GM18499 (cell line): Measurements from ENCODE around the gene TMOD3.
"Not testable (repeated sequence)": the region's sequence is repeated elsewhere in the genome, so short reads cannot be mapped to it uniquely, and the experiment has no call there.

ENCODE experiments used
- ATAC-seq: cut with Tn5 transposase; IDR thresholded peaks from one replicate; pipeline ENCODE4 v1.9.1; 2021; ENCODE audit warnings: moderate number of reproducible peaks; ENCODE audit not compliant: insufficient read depth, unreplicated experiment

The TMOD3 gene

DNA sequence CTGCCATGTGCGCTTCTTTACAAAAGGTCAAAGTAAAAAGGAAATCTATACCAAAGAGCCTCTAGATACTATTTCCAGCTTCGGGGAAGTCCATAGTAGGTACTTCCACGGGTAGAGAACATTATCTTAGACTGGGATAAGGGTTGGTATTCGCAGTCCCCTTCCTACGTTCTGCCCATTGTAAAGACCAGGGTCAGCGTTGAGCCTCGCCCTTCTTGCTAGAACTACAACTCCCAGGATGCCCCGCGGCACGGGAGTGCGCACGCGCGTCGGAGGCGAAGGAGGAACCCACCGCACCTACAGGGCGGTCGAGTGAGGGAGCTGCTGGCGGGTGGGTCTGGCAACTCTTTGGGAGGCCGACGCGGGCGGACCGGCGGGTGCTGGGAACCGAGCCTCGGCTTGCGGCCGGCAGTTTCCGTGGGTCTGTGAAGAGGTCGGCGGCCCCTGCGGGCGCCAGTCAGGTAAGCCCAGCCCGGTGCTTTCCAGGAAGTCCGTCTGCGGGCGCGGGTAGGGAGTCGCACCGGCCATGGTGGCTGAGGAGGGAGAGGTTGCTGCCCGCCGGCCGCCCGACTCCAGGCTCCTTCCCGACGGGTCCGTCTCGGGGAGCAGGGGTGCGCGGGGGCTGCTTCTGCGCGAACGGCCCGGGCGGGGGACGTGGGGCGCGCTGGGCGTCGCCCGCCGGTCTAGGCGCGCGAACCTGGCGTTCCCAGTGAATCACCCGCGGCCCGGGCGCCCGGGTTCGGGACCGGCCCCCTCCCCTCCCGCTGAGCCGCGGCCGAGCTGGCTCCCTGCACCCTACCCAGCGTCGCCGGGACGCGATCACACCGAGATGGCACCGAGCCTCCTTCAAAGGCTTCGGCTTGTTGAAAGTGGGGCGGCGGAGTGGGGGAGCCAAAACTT, at the start of gene TMOD3:
Gene TMOD3, plus strand, starts transcription at position 278 of the 900 bp plus-strand sequence. CDS start 33,232 bp downstream, outside the sequence.
- ATAC-seq, result no peak

GRCh38 chr15:51780636-51781035, 48.8 kb upstream of the TMOD3 start:
- no peak for ATAC-seq

GRCh38 chr15:51781506-51781905, 47.9 kb upstream of the TMOD3 start:
- no peak for ATAC-seq

- no peak for ATAC-seq
Observed at GRCh38 chr15:51782357-51782896, 47.0 kb upstream of the TMOD3 start.

- ATAC-seq, result no peak
Observed at GRCh38 chr15:51783967-51784366, 45.5 kb upstream of the TMOD3 start.

DNA sequence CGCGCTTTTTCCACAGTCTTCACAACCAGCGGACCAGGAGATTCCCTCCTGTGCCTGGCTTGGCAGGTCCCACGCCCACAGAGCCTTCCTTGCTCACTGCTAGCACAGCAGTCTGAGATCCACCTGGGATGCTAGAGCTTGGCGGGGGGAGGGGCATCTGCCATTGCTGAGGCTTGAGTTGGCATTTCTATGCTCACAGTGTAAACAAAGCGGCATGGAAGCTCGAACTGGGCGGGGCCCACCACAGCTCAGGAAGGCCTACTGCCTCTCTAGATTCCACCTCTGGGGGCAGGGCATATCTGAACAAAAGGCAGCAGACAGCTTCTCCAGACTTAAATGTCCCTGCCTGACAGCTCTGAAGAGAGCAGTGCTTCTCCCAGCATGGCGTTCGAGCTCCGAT, 42.3 kb upstream of the TMOD3 start:
- not testable (repeated sequence) for ATAC-seq

GRCh38 chr15:51792474-51792873, 37.0 kb upstream of the TMOD3 start:
- ATAC-seq, result not testable (repeated sequence)

GRCh38 chr15:51793521-51794305, 35.7 kb upstream of the TMOD3 start:
- ATAC-seq, result no peak

DNA sequence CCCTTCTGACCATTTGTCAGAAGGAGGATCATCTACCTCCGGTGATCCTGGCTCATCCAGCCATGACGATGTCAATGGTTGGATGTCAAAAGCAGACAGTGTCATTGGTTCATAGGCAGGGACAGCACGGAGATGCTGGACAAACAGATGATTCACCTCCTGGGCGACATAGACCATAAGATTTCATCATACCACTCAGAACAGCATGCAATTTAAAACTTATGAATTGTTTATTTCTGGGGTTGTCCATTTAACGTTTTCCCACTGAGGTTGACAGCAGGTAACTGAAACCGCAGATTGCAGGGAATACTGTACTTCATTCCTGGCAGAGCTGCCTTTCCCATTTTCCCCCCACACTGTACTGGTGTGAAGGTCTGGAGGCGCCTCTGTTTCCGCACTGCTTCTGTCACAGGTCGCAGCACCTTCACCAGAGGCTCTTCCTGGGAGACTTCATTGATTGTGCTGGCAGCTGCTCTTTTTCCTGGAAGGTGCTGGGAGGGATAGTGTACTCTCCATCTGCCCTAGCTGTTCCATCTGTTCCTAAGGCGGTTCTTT, 32.5 kb upstream of the TMOD3 start:
- ATAC-seq, result no peak

GRCh38 chr15:51798281-51798680, 31.2 kb upstream of the TMOD3 start:
- ATAC-seq, result no peak

DNA sequence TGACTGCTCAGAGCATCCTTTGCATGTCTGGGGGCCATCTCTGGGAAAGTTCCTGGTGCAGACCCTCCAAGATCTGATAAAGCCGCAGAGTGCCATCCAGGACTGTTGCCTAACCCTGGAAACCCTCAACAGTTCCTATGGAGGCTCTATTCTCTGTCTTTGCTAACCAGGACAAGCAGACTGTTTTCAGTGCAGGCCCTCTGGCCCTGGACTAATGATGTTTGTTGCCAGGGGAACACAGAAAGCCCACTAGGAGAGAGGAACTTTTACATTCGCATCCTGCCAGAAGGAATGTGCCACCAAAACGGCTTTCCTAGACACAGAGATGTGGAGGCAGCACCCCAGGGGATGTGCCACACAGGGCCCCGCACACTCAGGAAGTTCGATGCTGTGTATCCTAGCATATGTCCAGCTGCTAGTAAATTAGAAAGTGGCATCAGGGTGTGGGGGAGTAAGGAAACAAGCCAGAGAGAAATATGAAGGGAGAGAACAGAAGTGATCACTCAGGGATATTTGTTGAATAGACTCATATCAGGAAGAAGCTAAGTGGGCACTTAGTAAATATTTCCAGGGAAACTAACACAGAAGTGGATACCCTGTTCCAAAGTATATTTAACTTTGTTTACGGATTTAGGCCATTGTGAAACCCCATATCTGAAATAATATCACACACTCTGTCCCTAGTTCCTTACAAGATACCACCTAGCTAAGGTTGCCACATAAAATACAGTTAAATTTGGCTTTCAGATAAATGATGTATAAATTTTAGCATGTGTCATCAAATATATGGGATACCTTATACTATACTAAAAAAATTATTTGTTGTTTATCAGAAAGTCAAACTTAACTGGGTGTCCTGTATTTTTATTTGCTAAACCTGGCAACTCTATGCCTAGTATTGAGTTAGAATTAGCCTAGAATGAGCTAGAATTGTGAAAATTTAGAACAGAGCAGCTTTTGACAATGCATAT, 29.9 kb upstream of the TMOD3 start:
- ATAC-seq, result no peak

- no peak for ATAC-seq
Observed at GRCh38 chr15:51801391-51801835, 28.0 kb upstream of the TMOD3 start.

DNA sequence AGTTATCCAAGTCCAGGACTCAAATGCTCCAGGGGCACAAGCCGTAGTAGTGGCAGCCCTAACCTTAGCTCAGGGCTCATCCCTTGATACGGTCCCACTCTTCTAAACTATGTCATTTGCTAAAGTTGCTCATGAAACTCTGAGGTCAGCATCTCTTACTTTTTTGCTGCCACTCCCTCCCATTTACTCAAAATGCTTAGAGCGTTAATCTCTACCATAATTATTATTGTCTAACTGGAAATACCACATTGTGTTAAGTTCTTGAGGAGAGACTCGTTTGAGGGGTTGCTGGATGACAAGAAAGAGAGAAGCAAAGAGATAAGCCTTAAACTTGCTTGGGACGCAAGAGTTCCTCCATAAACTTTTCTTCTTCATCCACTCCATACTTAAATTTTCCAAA, 26.9 kb upstream of the TMOD3 start:
- no peak for ATAC-seq

DNA sequence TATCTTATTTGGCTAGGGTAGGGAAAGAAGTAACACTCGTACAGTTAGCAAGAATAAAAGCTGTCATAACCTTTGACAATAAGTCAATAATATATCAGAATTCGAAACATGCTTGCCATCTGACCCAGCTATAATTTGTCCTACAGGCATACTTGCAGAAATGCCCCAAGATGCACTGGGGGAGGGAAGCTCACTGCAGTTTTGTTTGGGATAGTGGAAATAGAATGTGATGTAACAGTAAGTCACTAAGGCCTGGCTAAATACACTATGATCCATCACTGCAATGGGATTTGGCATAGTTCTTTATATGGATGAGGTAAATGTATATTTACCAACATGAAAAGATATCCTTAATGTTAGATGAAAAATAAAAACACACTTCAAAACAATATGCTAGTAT, 25.5 kb upstream of the TMOD3 start:
- ATAC-seq, result no peak

DNA sequence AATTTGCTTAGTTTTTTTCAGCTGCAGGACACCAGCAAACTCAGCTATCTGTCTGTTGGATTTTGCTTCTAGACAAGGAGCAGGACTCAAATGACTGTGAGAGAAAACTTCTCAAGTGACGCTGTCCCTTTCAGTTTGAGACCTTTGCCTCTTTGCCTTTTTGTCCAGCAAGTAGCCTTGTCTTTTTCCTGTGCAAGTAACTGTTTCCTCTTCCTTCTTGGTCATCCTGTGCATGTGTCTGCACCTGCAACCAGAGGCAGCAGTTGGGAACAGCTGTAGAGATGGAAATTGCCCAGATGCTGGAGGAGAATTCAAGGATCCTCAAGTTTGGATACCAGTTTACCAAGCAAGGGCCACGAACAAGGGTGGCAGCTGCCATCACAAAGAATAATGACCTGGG, 23.3 kb upstream of the TMOD3 start:
- no peak for ATAC-seq

GRCh38 chr15:51809457-51809856, 20.0 kb upstream of the TMOD3 start:
- no peak for ATAC-seq

- no peak for ATAC-seq
Observed at GRCh38 chr15:51812598-51812997, 16.9 kb upstream of the TMOD3 start.

GRCh38 chr15:51814606-51815005, 14.8 kb upstream of the TMOD3 start:
- ATAC-seq, result no peak

- ATAC-seq, result no peak
Observed at GRCh38 chr15:51816611-51817010, 12.8 kb upstream of the TMOD3 start.

DNA sequence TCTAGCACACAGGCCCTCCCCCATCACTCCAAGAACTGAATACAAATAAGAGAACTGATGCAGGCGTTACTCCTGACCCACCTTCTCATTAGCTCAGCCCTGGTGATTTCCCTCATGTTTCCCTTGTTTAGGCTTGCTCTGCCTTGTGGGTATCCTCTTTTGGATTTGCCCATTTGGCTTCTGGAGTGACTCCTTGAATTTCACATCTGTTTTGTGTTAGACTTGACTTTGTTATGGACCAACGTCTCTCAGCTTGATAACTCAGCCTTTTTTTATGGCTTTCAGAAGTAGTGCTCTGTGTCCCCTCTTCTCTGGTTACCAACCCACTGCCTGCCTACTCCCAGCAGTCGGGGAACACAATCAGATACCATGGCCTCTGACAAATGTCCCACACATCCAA, 11.3 kb upstream of the TMOD3 start:
- ATAC-seq, result no peak
